Measurements from ENCODE around the gene GPR107.

GPR107 gene

GRCh38 chr9:130054325-130054786 is 650 bp downstream of the GPR107 start:
- DNase-seq (ENCODE audit: low read depth, low spot score) = no peak

- no peak for DNase-seq (ENCODE audit: low read depth, low spot score)
Measured at GRCh38 chr9:130054820-130055219, 1.1 kb downstream of the GPR107 start.

- DNase-seq (ENCODE audit: low read depth, low spot score) = no peak
Measured at GRCh38 chr9:130058154-130058553, 4.4 kb downstream of the GPR107 start.

GRCh38 chr9:130058887-130059286 is 5.2 kb downstream of the GPR107 start:
- DNase-seq (ENCODE audit: low read depth, low spot score) = no peak

GRCh38 chr9:130060296-130060695 is 6.6 kb downstream of the GPR107 start:
- no peak for DNase-seq (ENCODE audit: low read depth, low spot score)

GRCh38 chr9:130062750-130063149 is 9.0 kb downstream of the GPR107 start:
- no peak for DNase-seq (ENCODE audit: low read depth, low spot score)

GRCh38 chr9:130064621-130065020 is 10.9 kb downstream of the GPR107 start:
- no peak for DNase-seq (ENCODE audit: low read depth, low spot score)

GRCh38 chr9:130069048-130069447 is 15.3 kb downstream of the GPR107 start:
- no peak for DNase-seq (ENCODE audit: low read depth, low spot score)

- DNase-seq (ENCODE audit: low read depth, low spot score) = no peak
Measured at GRCh38 chr9:130072515-130073235, 19.0 kb downstream of the GPR107 start.

GRCh38 chr9:130073373-130073772 is 19.7 kb downstream of the GPR107 start:
- DNase-seq (ENCODE audit: low read depth, low spot score) = no peak

- no peak for DNase-seq (ENCODE audit: low read depth, low spot score)
Measured at GRCh38 chr9:130078547-130078946, 24.8 kb downstream of the GPR107 start.

GRCh38 chr9:130084337-130084736 is 30.6 kb downstream of the GPR107 start:
- DNase-seq (ENCODE audit: low read depth, low spot score) = no peak

- no peak for DNase-seq (ENCODE audit: low read depth, low spot score)
Measured at GRCh38 chr9:130088051-130088450, 34.3 kb downstream of the GPR107 start.

GRCh38 chr9:130089141-130089540 is 35.4 kb downstream of the GPR107 start:
- DNase-seq (ENCODE audit: low read depth, low spot score) = no peak

- DNase-seq (ENCODE audit: low read depth, low spot score) = no peak
Measured at GRCh38 chr9:130090915-130091314, 37.2 kb downstream of the GPR107 start.

- no peak for DNase-seq (ENCODE audit: low read depth, low spot score)
Measured at GRCh38 chr9:130092910-130093309, 39.2 kb downstream of the GPR107 start.

GRCh38 chr9:130095872-130096271 is 42.2 kb downstream of the GPR107 start:
- DNase-seq (ENCODE audit: low read depth, low spot score) = no peak

GRCh38 chr9:130100681-130101080 is 47.0 kb downstream of the GPR107 start:
- no peak for DNase-seq (ENCODE audit: low read depth, low spot score)

GRCh38 chr9:130101915-130102314 is 48.2 kb downstream of the GPR107 start:
- no peak for DNase-seq (ENCODE audit: low read depth, low spot score)

GRCh38 chr9:130104491-130105193 is 50.9 kb downstream of the GPR107 start:
- DNase-seq (ENCODE audit: low read depth, low spot score) = no peak

- DNase-seq (ENCODE audit: low read depth, low spot score) = no peak
Measured at GRCh38 chr9:130106860-130107233, 53.1 kb downstream of the GPR107 start.

GRCh38 chr9:130107234-130107861 is 53.6 kb downstream of the GPR107 start:
- DNase-seq (ENCODE audit: low read depth, low spot score) = peak; percentile 78

- no peak for DNase-seq (ENCODE audit: low read depth, low spot score)
Measured at GRCh38 chr9:130107955-130108354, 54.2 kb downstream of the GPR107 start.
